T-helper 17 cell (primary cell): ENCODE data around the gene EIF3B. TPM values are rescaled to one million over a fixed set of nuclear protein-coding genes. Genes with fewer than 3 reads are reported as not detected.
A peak's percentile ranks its signal among the peaks of the same experiment; 100 is the strongest.
"Not testable (repeated sequence)": the region's sequence is repeated elsewhere in the genome, so short reads cannot be mapped to it uniquely, and the experiment has no call there.

ENCODE experiments used
- ATAC-seq: fragments of 150-1000 bp; cut with Tn5 transposase; 2 replicates; pipeline ENCODE4 v1.10.0; 2021; ENCODE audit warnings: mild to moderate bottlenecking, moderate library complexity
- DNase-seq, 3 donors: peaks; one replicate each; pipeline versions ENCODE4 v3.0.0 to v3.0.0-alpha.2; 2020 to 2021
- H3K9me3 ChIP-seq: one replicate; pipeline ENCODE4 v1.7.0; 2013; ENCODE audit warnings: low read length, mild to moderate bottlenecking; ENCODE audit not compliant: control insufficient read depth, poor library complexity, severe bottlenecking
- H3K27ac Mint-ChIP-seq: one replicate; pipeline ENCODE4 v1.8.0; 2022; ENCODE audit warnings: mild to moderate bottlenecking, moderate library complexity, mixed read lengths
- H3K27me3 Mint-ChIP-seq: one replicate; pipeline ENCODE4 v1.8.0; 2022; ENCODE audit warnings: mixed read lengths
- H3K36me3 Mint-ChIP-seq: one replicate; pipeline ENCODE4 v1.8.0; 2022; ENCODE audit warnings: low read depth, mixed read lengths
- H3K4me1 Mint-ChIP-seq: one replicate; pipeline ENCODE4 v1.8.0; 2022; ENCODE audit warnings: mild to moderate bottlenecking, mixed read lengths
- H3K4me3 Mint-ChIP-seq: one replicate; pipeline ENCODE4 v1.8.0; 2022; ENCODE audit warnings: mild to moderate bottlenecking, moderate library complexity, mixed read lengths
- total RNA-seq, 4 donors: library from RNA in 2 of 4; stranded (reverse) in 2 of 4; gene quantifications; one replicate each; pipeline ENCODE4 v1.2.3 and lab custom pipeline; 2022 to 2026

EIF3B gene
- total RNA-seq, 2 donors from 2014 or later = 139 to 176 TPM

DNA sequence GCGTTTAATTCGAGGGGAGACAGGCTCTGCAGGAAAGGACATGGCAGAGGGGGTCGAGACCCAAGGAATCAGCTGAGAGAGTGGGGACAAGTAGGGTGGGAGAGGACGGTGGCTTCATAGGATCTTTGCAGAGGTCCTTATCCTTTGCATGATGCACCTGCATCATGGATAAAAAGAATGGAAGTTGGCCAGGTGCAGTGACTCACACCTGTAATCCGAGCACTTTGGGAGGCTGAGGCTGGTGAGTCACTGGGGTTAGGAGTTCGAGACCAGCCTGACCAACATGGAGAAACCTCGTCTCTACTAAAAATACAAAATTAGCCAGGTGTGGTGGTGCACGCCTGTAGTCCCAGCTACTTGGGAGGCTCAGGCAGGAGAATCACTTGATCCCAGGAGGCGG, 31.5 kb downstream of the EIF3B start:
- not testable (repeated sequence) for DNase-seq, H3K27ac Mint-ChIP-seq, H3K36me3 Mint-ChIP-seq, ATAC-seq, H3K9me3 ChIP-seq, H3K4me1 Mint-ChIP-seq, H3K4me3 Mint-ChIP-seq, H3K27me3 Mint-ChIP-seq

- H3K4me3 Mint-ChIP-seq = no peak overlapping the region
- H3K36me3 Mint-ChIP-seq = no peaks in the 10 kb centered on the region
- DNase-seq (no peak), ATAC-seq (no peak)
- H3K9me3 ChIP-seq = no peaks in the 10 kb centered on the region
- no peak overlapping the region for H3K27ac Mint-ChIP-seq
- H3K4me1 Mint-ChIP-seq = no peaks in the 10 kb centered on the region
- no peaks in the 10 kb centered on the region for H3K27me3 Mint-ChIP-seq
Observed at GRCh38 chr7:2386964-2387669, 32.5 kb downstream of the EIF3B start.

DNA sequence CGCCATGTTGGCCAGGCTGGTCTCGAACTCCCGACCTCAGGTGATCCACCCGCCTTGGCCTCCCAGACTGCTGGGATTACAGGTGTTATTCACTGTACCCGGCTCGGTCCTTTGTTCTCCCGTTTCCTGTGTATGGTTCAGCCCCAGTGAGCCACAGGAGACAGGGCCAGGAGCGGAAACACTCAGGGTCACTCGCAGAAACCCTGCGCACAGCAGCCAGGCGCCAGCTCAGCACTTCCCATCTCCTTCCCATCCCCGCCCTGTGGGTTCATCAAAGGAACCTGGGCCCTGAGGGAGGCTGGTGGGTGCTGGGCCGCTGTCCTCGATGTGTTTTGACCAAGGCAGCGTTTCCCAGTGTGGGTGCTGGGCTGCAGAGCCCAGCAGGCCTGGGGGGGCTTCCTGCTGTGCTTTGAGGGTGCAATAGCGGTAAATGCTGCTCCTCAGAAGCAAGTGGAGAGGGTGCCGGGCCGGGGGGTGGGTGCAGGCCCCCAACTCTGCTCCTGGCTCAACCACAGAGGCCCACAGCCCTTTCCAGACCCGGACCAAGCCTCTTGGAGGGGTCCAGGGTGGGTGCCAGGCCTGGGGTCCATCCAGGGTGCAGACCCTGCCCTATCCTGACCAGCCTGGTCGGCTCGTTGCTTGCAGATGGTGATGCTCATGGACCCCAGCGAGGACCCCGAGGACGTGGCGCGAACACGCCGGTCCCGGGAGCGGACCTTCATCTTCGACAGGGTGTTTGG, 33.4 kb downstream of the EIF3B start:
- H3K4me3 Mint-ChIP-seq = no peak overlapping the region
- peaks cover 4% of the 10 kb centered on the region for H3K4me1 Mint-ChIP-seq
- no peak for ATAC-seq
- no peak overlapping the region for H3K27ac Mint-ChIP-seq
- no peaks in the 10 kb centered on the region for H3K9me3 ChIP-seq
- no peaks in the 10 kb centered on the region for H3K36me3 Mint-ChIP-seq
- H3K27me3 Mint-ChIP-seq = no peaks in the 10 kb centered on the region
- no peak for DNase-seq

DNA sequence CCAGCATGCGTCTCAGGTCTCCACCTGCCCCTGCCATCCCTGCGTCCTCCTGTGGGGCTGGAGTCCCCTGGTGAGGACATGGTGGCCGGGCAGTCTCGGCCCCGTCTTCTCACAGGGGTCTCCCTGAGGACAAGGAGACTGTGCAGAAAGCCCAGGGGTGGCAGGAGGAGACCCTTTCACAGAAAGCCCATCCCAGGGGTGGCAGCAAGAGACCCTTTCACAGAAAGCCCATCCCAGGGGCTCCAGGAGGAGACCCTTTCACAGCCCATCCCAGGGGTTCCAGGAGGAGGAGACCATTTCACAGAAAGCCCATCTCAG, 34.0 kb downstream of the EIF3B start:
- Mint-ChIP-seq H3K4me1 (peaks cover 7% of the 10 kb centered on the region), H3K27me3 (no peaks in the 10 kb centered on the region), H3K36me3 (no peaks in the 10 kb centered on the region), H3K27ac (no peak overlapping the region), H3K4me3 (no peak overlapping the region)
- no peak for ATAC-seq
- no peak for DNase-seq
- no peaks in the 10 kb centered on the region for H3K9me3 ChIP-seq

DNA sequence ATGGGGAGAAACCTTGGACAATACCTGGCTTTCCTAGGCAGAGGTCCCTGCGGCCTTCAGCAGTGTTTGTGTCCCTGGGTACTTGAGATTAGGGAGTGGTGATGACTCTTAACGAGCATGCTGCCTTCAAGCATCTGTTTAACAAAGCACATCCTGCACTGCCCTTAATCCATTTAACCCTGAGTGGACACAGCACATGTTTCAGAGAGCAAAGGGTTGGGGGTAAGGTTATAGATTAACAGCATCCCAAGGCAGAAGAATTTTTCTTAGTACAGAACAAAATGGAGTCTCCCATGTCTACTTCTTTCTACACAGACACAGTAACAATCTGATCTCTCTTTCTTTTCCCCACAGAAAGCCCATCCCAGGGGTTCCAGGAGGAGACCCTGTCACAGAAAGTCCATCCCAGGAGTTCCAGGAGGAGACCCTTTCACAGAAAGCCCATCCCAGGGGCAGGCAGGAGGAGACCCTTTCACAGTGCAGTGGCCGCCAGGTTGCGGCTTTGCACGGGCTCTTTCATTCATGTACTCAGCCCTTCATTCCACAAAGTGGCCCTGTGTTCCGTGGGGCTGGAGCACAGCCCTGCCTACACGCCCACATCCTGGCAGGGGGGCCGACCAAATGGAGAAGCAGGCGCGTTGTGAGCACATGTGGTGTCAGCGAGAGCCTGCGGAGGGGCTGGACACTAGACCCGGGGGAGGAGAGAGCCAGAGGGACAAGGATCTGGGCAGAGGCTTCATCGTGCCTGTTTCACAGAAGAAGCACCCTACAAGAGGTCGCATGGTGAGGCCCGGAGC, 35.6 kb downstream of the EIF3B start:
- H3K4me1 Mint-ChIP-seq = peaks cover 10% of the 10 kb centered on the region
- H3K27ac Mint-ChIP-seq, H3K9me3 ChIP-seq, H3K27me3 Mint-ChIP-seq, DNase-seq, ATAC-seq, H3K36me3 Mint-ChIP-seq, H3K4me3 Mint-ChIP-seq: not testable (repeated sequence)

DNA sequence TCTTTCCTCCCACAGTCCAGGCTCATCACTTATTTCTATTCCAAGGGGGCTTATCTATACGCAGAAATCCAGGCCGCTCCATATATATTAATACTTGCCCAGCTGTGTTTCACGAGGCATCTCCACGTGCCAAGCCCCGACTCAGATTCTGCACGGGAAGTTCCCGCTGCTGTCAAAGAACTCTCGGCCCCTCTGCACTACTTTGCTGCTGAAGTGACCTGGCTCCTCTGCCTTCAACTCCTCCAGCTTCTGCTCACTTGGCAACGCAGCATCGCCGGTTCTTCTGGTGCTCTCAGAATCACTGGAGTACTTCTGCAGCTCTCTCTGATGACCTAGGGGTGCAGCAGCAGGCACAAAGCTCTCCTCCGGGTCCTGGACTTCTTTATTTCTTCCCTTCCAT, 39.1 kb downstream of the EIF3B start:
- Mint-ChIP-seq H3K4me3 (no peak overlapping the region), H3K36me3 (peaks cover 3% of the 10 kb centered on the region), H3K27ac (peak overlapping the region; percentile 60), H3K4me1 (peaks cover 15% of the 10 kb centered on the region), H3K27me3 (no peaks in the 10 kb centered on the region)
- ATAC-seq (no peak), DNase-seq (no peak)
- no peaks in the 10 kb centered on the region for H3K9me3 ChIP-seq

- no peaks in the 10 kb centered on the region for H3K9me3 ChIP-seq
- DNase-seq (no peak), ATAC-seq (no peak)
- H3K36me3 Mint-ChIP-seq = peaks cover 3% of the 10 kb centered on the region
- peaks cover 20% of the 10 kb centered on the region for H3K4me1 Mint-ChIP-seq
- no peaks in the 10 kb centered on the region for H3K27me3 Mint-ChIP-seq
- H3K27ac Mint-ChIP-seq = no peak overlapping the region
- no peak overlapping the region for H3K4me3 Mint-ChIP-seq
Observed at GRCh38 chr7:2394566-2395082, 40.0 kb downstream of the EIF3B start.

GRCh38 chr7:2398506-2398905, 43.9 kb downstream of the EIF3B start:
- peaks cover 3% of the 10 kb centered on the region for H3K36me3 Mint-ChIP-seq

DNA sequence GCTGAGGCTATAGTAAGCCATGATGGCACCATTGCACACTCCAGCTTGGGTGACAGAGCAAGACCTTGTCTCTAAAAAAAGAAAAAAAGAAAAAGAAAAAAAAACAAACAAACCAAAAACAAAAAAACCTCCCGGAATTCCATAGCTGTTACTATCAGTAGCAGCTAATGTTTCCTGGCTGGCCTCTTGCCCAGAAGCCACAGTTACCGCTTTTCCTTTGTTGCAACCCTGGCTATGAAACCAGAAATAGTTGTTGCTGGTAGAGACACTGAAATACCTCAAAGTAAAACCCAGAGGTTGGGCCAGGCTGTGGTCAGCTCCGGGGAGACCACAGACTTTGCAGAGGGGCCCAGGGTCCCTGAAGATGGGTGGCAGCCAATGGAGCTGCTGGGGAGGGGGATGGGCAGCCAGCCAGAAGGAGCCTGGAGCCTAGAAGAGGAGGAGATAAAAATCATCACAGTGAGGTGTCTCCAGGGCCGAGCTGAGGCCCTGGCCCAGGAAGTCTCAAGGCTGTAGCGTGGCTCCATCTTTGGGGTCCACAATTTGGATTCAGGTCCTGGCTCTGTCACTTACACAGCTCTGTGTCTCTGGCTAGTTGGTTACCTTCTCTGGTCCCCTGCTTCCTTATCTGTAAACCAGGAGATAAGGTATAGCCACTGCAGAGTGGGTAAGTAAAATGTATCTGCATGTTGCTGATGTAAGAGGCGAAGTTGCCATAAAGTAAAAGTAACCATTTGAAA, 45.4 kb downstream of the EIF3B start:
- DNase-seq (no peak), ATAC-seq (no peak)
- peak overlapping the region; percentile 85 for H3K27ac Mint-ChIP-seq
- H3K4me3 Mint-ChIP-seq = peak overlapping the region; percentile 75
- no peaks in the 10 kb centered on the region for H3K27me3 Mint-ChIP-seq
- H3K36me3 Mint-ChIP-seq = peaks cover 3% of the 10 kb centered on the region
- H3K9me3 ChIP-seq = no peaks in the 10 kb centered on the region
- H3K4me1 Mint-ChIP-seq = peaks cover 26% of the 10 kb centered on the region

More at GRCh38 chr7:2398506-2398905, 43.9 kb downstream of the EIF3B start:
- no peaks in the 10 kb centered on the region for H3K9me3 ChIP-seq
- H3K27me3 Mint-ChIP-seq = no peaks in the 10 kb centered on the region
- H3K4me1 Mint-ChIP-seq = peaks cover 21% of the 10 kb centered on the region
- H3K27ac Mint-ChIP-seq = no peak overlapping the region
- DNase-seq = no peak
- H3K4me3 Mint-ChIP-seq = no peak overlapping the region
- no peak for ATAC-seq

- Mint-ChIP-seq H3K27me3 (no peaks in the 10 kb centered on the region), H3K4me1 (peaks cover 42% of the 10 kb centered on the region), H3K36me3 (no peaks in the 10 kb centered on the region), H3K27ac (peak overlapping the region; percentile 77), H3K4me3 (peak overlapping the region; percentile 90)
- DNase-seq (no peak), ATAC-seq (no peak)
- no peaks in the 10 kb centered on the region for H3K9me3 ChIP-seq
Observed at GRCh38 chr7:2402687-2403013, 48.0 kb downstream of the EIF3B start.

DNA sequence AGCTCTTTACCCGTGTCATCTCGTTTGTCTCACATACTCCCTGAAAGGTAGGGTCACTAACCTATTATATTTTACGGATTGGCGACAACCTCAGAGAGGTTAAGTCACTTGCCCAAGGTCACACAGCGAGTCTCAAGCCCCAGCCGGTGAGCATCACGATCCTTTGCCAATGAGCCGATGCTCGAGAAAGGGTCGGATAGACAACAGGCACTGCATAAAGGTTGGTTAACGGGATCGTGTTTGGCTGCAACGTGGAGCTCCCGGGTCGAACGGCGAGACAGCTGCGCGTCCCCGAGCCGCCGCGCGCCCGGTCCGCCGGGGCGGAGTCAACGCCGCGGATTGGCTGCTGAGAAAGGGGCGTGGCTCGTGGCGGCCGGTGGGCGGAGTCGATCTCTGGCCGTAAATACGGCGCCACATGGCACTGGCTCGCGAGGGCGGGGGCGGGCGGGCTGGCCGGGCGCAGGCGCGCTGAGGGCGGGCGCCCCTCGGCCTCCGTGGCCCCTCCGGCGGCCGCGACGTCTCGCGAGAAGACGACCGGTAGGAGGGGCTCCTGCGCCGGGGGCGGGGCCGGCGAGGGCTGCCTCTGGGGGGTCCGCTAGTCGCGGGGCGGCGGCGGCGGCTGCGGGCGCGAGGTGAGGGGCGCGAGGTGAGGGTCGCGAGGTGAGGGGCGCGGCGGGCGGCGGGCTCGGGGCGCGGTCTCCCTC, 48.5 kb downstream of the EIF3B start, which contains the start of gene CHST12:
TSS of gene CHST12 (plus strand) at position 598 of the 704 bp plus-strand sequence. CDS start 29,029 bp downstream, outside the sequence.
- ATAC-seq = peak; percentile 83
- DNase-seq = peak; percentile 93 to 94 (median 94)
- no peaks in the 10 kb centered on the region for H3K36me3 Mint-ChIP-seq
- H3K27me3 Mint-ChIP-seq = no peaks in the 10 kb centered on the region
- peak within 1 kb of the TSS; percentile 97 for H3K27ac Mint-ChIP-seq
- peak within 1 kb of the TSS; percentile 90 for H3K4me3 Mint-ChIP-seq
- H3K4me1 Mint-ChIP-seq = peaks cover 42% of the 10 kb centered on the region
- H3K9me3 ChIP-seq = no peaks in the 10 kb centered on the region
